Liver (tissue), 9 donors: ENCODE results near the gene CLTA. TPM values are rescaled to one million over a fixed set of nuclear protein-coding genes. Genes with fewer than 3 reads are reported as not detected.

Experiments used
- DNase-seq: peaks from one replicate; pipeline ENCODE4 v3.0.0-alpha.2; 2017; ENCODE audit warnings: low spot score
- H3K27ac ChIP-seq, 2 donors: one replicate each; pipeline ENCODE4 v1.7.0; 2013; ENCODE audit warnings: inconsistent platforms in 2 of 2, low read length in 2 of 2, control low read depth in 1 of 2, low read depth in 1 of 2, mild to moderate bottlenecking in 1 of 2
- H3K27me3 ChIP-seq, 4 donors: one replicate each; pipeline versions ENCODE4 v1.6.1 to v1.7.0; 2013; ENCODE audit warnings: low read length in 3 of 4, inconsistent platforms in 1 of 4, mild to moderate bottlenecking in 1 of 4, moderate library complexity in 1 of 4; ENCODE audit not compliant: control insufficient read depth in 4 of 4, insufficient read depth in 4 of 4
- H3K36me3 ChIP-seq, 4 donors: one replicate each; pipeline versions ENCODE4 v1.6.1 to v1.7.0; 2013; ENCODE audit warnings: low read length in 3 of 4, mild to moderate bottlenecking in 3 of 4, low read depth in 1 of 4, moderate library complexity in 1 of 4; ENCODE audit not compliant: control insufficient read depth in 4 of 4, insufficient read depth in 3 of 4
- H3K4me1 ChIP-seq, 4 donors: one replicate each; pipeline versions ENCODE4 v1.6.1 to v1.7.0; 2013; ENCODE audit warnings: low read length in 3 of 4, mild to moderate bottlenecking in 3 of 4, moderate library complexity in 1 of 4; ENCODE audit not compliant: control insufficient read depth in 4 of 4, insufficient read depth in 4 of 4
- H3K4me3 ChIP-seq, 3 donors: one replicate each; pipeline versions ENCODE4 v1.6.1 to v1.7.0; 2013; ENCODE audit warnings: low read length in 3 of 3, control low read depth in 1 of 3, low read depth in 1 of 3, mild to moderate bottlenecking in 1 of 3
- H3K9ac ChIP-seq, 2 donors: one replicate each; pipeline ENCODE4 v1.7.0; 2013; ENCODE audit warnings: low read length in 2 of 2, mild to moderate bottlenecking in 2 of 2, moderate library complexity in 2 of 2, control low read depth in 1 of 2, low read depth in 1 of 2
- H3K9me3 ChIP-seq, 4 donors: one replicate each; pipeline versions ENCODE4 v1.6.1 to v1.7.0; 2013; ENCODE audit warnings: low read length in 3 of 4; ENCODE audit not compliant: control insufficient read depth in 4 of 4
- EGR1 ChIP-seq, 2 donors: IDR thresholded peaks; 2 replicates each; pipeline ENCODE4 v1.6.1; 2016 to 2018; ENCODE audit warnings: antibody characterized with exemption in 2 of 2, low read depth in 2 of 2
- FOXA1 ChIP-seq: IDR thresholded peaks from 2 replicates; pipeline ENCODE4 v1.6.1; 2016; ENCODE audit warnings: antibody characterized with exemption
- FOXA2 ChIP-seq: IDR thresholded peaks from 2 replicates; pipeline ENCODE4 v1.6.1; 2016; ENCODE audit warnings: antibody characterized with exemption
- GABPA ChIP-seq, 2 donors: IDR thresholded peaks in 1 of 2; conservative IDR thresholded peaks in 1 of 2; 2 replicates each; pipeline ENCODE4 v1.6.1; 2016; ENCODE audit warnings: antibody characterized with exemption in 2 of 2, mild to moderate bottlenecking in 1 of 2, moderate library complexity in 1 of 2
- HNF4A ChIP-seq, 2 donors: conservative IDR thresholded peaks; 2 replicates each; pipeline ENCODE4 v1.6.1; 2016; ENCODE audit warnings: antibody characterized with exemption in 2 of 2, mild to moderate bottlenecking in 2 of 2
- HNF4G ChIP-seq: IDR thresholded peaks from 2 replicates; pipeline ENCODE4 v1.6.1; 2016; ENCODE audit warnings: antibody characterized with exemption
- JUND ChIP-seq, 2 donors: IDR thresholded peaks; 2 replicates each; pipeline ENCODE4 v1.6.1; 2016; ENCODE audit warnings: antibody characterized with exemption in 2 of 2
- NR2F2 ChIP-seq: IDR thresholded peaks from 2 replicates; pipeline ENCODE4 v1.6.1; 2016; ENCODE audit warnings: antibody characterized with exemption
- RAD21 ChIP-seq, 2 donors: IDR thresholded peaks; 2 replicates each; pipeline ENCODE4 v1.6.1; 2016; ENCODE audit warnings: antibody characterized with exemption in 2 of 2, mild to moderate bottlenecking in 2 of 2
- RXRA ChIP-seq, 2 donors: IDR thresholded peaks; 2 replicates each; pipeline ENCODE4 v1.6.1; 2017 to 2018; ENCODE audit warnings: antibody characterized with exemption in 2 of 2, mild to moderate bottlenecking in 1 of 2
- SP1 ChIP-seq: IDR thresholded peaks from 2 replicates; pipeline ENCODE4 v1.6.1; 2018; ENCODE audit warnings: antibody characterized with exemption, mild to moderate bottlenecking
- TAF1 ChIP-seq: conservative IDR thresholded peaks from 2 replicates; pipeline ENCODE4 v1.6.1; 2016; ENCODE audit warnings: antibody characterized with exemption, mild to moderate bottlenecking
- YY1 ChIP-seq: IDR thresholded peaks from 2 replicates; pipeline ENCODE4 v1.6.1; 2016; ENCODE audit warnings: antibody characterized with exemption, mild to moderate bottlenecking
- WGBS: extraction: QIAGEN DNeasy Blood & Tissue Kit; methylation state at CpG from one replicate; pipeline ENCODE4 v1.1.7; 2013; 5-methylcytosine and 5-hydroxymethylcytosine counted together
- polyA plus RNA-seq, 2 donors: library from polyadenylated mRNA; stranded (reverse) in 1 of 2; unstranded in 1 of 2; fragments of 200-250 nt in 1 of 2; fragments of >200 nt in 1 of 2; fragmentation: Nextera tagmentation in 1 of 2; extraction: Ambion mirVana in 1 of 2; gene quantifications; one replicate each; pipeline versions ENCODE4 v1.2.1 to v1.2.3, GENCODE V29; 2013 to 2015
- total RNA-seq, 2 donors: library from RNA; depleted of rRNA; stranded (reverse); fragments of >200 nt; gene quantifications; one replicate each; pipeline ENCODE4 v1.2.3, GENCODE V29; 2014
- TF ChIP-seq, protein P1 (sequence below): IDR thresholded peaks from 2 replicates; pipeline ENCODE4 v1.6.1; 2016; ENCODE audit warnings: antibody characterized with exemption, mild to moderate bottlenecking
- TF ChIP-seq, protein P2 (sequence below): IDR thresholded peaks from 2 replicates; pipeline ENCODE4 v1.6.1; 2016; ENCODE audit warnings: antibody characterized with exemption
- TF ChIP-seq, protein P3 (sequence below): IDR thresholded peaks from 2 replicates; pipeline ENCODE4 v1.6.1; 2016; ENCODE audit warnings: antibody characterized with exemption
- TF ChIP-seq, protein P4 (sequence below): fragments of 150-350 bp; IDR thresholded peaks from 2 replicates; pipeline ENCODE4 v1.5.1; 2017; ENCODE audit warnings: improper control_type of control experiment, low read depth, low read length; ENCODE audit not compliant: missing input control
- donor health status: healthy.
- donor health status: healthy.
- donor health status: healthy.
- donor health status: healthy.
- donor health status: healthy.

The CLTA gene
- total and polyA plus RNA-seq, 4 donors: 48.4 to 102 (median 74.6) TPM

DNA sequence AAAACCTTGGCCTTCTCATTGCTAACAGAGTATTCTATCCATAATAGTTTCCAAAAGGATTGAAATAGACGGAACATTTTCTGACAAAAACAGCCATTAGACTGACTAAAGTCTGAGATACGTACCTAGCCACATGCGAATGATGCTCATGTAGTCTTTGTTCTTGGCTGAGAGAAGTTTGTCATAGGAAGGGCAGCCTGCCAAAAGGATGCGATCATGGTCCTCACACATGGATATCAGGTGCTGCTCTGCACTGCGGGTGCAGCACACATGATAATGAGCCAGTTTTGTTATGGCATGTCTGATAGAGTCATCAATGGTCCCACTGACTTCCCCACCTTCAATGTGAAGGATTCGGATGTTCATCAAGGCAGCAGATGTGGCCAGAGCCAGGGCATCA is 55.2 kb downstream of the CLTA start:
- Histone ChIP-seq H3K4me3 (no peak overlapping the region), H3K36me3 (peaks cover 14 to 20% (median 18%) of the 10 kb centered on the region in 4 donors), H3K9me3 (no peaks in the 10 kb centered on the region), H3K4me1 (peaks cover 0 to 22% (median 18%) of the 10 kb centered on the region in 4 donors), H3K27ac (no peak overlapping the region), H3K27me3 (no peaks in the 10 kb centered on the region), H3K9ac (no peak overlapping the region)
- 83% methylated on average over 6 of the region's 6 CpGs for WGBS
- TF ChIP-seq EGR1 (IDR thresholded peaks at IDR 0.05; ENCODE audit: low read depth in 2 of 2) (no peak), YY1 (no peak), JUND (IDR thresholded peaks at IDR 0.05) (no peak), HNF4G (no peak), NR2F2 (no peak), SP1 (no peak), TAF1 (no peak), GABPA (IDR thresholded peaks at IDR 0.05 in 1 of 2, conservative IDR thresholded peaks at IDR 0.05 in 1 of 2) (no peak), RAD21 (IDR thresholded peaks at IDR 0.05) (no peak), HNF4A (conservative IDR thresholded peaks at IDR 0.05) (no peak), RXRA (IDR thresholded peaks at IDR 0.05) (no peak), FOXA2 (no peak)
- TF ChIP-seq, protein P1, sequence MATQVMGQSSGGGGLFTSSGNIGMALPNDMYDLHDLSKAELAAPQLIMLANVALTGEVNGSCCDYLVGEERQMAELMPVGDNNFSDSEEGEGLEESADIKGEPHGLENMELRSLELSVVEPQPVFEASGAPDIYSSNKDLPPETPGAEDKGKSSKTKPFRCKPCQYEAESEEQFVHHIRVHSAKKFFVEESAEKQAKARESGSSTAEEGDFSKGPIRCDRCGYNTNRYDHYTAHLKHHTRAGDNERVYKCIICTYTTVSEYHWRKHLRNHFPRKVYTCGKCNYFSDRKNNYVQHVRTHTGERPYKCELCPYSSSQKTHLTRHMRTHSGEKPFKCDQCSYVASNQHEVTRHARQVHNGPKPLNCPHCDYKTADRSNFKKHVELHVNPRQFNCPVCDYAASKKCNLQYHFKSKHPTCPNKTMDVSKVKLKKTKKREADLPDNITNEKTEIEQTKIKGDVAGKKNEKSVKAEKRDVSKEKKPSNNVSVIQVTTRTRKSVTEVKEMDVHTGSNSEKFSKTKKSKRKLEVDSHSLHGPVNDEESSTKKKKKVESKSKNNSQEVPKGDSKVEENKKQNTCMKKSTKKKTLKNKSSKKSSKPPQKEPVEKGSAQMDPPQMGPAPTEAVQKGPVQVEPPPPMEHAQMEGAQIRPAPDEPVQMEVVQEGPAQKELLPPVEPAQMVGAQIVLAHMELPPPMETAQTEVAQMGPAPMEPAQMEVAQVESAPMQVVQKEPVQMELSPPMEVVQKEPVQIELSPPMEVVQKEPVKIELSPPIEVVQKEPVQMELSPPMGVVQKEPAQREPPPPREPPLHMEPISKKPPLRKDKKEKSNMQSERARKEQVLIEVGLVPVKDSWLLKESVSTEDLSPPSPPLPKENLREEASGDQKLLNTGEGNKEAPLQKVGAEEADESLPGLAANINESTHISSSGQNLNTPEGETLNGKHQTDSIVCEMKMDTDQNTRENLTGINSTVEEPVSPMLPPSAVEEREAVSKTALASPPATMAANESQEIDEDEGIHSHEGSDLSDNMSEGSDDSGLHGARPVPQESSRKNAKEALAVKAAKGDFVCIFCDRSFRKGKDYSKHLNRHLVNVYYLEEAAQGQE: no peak
- TF ChIP-seq, protein P2, sequence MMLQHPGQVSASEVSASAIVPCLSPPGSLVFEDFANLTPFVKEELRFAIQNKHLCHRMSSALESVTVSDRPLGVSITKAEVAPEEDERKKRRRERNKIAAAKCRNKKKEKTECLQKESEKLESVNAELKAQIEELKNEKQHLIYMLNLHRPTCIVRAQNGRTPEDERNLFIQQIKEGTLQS: no peak
- TF ChIP-seq, protein P3, sequence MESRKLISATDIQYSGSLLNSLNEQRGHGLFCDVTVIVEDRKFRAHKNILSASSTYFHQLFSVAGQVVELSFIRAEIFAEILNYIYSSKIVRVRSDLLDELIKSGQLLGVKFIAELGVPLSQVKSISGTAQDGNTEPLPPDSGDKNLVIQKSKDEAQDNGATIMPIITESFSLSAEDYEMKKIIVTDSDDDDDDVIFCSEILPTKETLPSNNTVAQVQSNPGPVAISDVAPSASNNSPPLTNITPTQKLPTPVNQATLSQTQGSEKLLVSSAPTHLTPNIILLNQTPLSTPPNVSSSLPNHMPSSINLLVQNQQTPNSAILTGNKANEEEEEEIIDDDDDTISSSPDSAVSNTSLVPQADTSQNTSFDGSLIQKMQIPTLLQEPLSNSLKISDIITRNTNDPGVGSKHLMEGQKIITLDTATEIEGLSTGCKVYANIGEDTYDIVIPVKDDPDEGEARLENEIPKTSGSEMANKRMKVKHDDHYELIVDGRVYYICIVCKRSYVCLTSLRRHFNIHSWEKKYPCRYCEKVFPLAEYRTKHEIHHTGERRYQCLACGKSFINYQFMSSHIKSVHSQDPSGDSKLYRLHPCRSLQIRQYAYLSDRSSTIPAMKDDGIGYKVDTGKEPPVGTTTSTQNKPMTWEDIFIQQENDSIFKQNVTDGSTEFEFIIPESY: no peak
- TF ChIP-seq, protein P4, sequence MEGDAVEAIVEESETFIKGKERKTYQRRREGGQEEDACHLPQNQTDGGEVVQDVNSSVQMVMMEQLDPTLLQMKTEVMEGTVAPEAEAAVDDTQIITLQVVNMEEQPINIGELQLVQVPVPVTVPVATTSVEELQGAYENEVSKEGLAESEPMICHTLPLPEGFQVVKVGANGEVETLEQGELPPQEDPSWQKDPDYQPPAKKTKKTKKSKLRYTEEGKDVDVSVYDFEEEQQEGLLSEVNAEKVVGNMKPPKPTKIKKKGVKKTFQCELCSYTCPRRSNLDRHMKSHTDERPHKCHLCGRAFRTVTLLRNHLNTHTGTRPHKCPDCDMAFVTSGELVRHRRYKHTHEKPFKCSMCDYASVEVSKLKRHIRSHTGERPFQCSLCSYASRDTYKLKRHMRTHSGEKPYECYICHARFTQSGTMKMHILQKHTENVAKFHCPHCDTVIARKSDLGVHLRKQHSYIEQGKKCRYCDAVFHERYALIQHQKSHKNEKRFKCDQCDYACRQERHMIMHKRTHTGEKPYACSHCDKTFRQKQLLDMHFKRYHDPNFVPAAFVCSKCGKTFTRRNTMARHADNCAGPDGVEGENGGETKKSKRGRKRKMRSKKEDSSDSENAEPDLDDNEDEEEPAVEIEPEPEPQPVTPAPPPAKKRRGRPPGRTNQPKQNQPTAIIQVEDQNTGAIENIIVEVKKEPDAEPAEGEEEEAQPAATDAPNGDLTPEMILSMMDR: no peak
- DNase-seq: no peak

DNA sequence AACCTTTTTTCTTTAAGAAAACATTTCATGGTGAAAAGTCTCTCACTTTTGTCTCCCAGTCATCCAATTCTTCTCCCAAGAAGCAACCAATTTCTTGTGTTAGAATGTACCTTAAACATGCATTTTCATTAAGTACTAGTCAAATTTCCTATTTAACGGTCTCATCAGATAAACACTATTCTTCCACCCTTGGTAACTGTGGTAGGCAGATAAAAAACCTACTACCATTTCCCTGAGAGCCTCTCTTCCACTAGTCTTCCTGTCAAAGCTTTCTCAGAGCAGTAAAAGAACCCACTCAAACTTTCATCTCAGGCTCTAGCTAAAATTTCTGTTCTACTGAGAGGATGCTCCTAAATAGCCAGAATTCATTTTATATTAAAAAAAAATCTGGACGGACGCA is 56.6 kb downstream of the CLTA start:
- no peak overlapping the region for H3K4me3 ChIP-seq
- no peak overlapping the region for H3K27ac ChIP-seq
- H3K9ac ChIP-seq: no peak overlapping the region
- peaks cover 4 to 35% (median 27%) of the 10 kb centered on the region in 4 donors for H3K4me1 ChIP-seq
- no peaks in the 10 kb centered on the region for H3K9me3 ChIP-seq
- peaks cover 12 to 17% (median 14%) of the 10 kb centered on the region in 4 donors for H3K36me3 ChIP-seq
- DNase-seq: no peak
- WGBS: 91% methylated on average over 3 of the region's 3 CpGs
- H3K27me3 ChIP-seq: no peaks in the 10 kb centered on the region
- TF ChIP-seq RAD21 (IDR thresholded peaks at IDR 0.05) (no peak), SP1 (no peak), FOXA1 (no peak)
- TF ChIP-seq, protein P3: no peak
